Stimulated activated CD8-positive, alpha-beta memory T cell treated with anti-CD3 and anti-CD28 coated beads, Interleukin-2, amount 100 ng/mL, for 48 hours (primary cell): ENCODE measurements around the gene KRT80.

Source experiments
- DNase-seq, 2 donors: peaks; one replicate each; pipeline ENCODE4 v3.0.0-alpha.2; 2020; ENCODE audit warnings: low read depth in 2 of 2

KRT80 gene

GRCh38 chr12:52155048-52155868 is 36.6 kb downstream of the KRT80 start:
- no peak for DNase-seq

DNA sequence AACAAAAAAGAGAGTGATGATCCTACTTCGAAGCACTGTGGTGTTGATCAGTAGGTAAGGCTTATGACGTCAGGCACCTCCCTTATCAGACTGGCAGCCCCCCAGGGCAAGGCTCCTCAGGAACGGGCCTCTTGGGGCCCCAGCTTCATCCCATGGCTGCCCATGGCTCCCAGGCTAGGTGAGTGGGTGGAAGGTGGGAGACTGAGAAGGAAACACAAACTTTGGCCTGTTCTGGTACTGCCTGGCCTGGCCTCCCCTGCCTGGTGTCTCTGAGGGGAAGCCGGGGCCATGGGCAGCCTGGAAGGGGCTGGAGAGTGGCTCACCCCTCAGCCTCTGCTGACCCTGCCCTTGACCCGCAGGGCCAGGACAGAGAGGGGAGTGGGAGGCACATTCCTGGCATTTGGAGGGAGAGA is 38.9 kb downstream of the KRT80 start:
- DNase-seq = no peak

GRCh38 chr12:52151837-52152783 is 39.7 kb downstream of the KRT80 start:
- DNase-seq = peak; percentile 38 to 44

DNA sequence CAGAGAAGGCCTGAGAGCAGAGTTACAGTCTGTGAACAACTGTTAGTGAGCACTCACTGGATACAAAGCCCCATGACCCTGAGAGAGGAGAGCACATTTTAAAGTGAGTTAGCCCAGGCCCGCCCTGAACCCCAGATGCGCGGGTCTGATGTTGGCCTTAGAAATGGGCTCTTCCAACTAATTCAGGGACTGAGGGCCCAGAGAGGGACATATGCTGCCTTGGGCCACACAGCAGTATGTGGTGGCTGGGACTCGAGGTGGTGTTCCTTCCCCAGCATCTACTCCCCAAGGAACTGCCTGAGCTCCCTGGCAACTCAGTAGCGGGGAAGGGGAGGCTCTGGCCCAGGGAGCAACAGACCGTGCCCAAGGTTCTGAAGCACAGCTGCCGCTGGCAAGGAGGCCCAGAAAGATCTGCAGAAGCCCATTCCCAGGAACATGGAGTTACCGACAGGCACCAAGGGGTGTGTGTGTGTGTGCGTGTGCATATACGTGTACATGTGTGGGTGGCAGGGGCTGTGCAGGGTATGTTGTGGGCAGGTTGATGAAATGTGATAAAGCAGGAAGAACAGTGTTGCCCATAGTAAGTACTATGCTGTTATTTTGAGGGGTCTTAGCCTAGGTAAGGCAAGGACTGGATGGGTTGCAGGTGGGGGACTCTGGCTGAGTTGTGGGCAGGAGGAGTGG is 40.5 kb downstream of the KRT80 start:
- no peak for DNase-seq

DNA sequence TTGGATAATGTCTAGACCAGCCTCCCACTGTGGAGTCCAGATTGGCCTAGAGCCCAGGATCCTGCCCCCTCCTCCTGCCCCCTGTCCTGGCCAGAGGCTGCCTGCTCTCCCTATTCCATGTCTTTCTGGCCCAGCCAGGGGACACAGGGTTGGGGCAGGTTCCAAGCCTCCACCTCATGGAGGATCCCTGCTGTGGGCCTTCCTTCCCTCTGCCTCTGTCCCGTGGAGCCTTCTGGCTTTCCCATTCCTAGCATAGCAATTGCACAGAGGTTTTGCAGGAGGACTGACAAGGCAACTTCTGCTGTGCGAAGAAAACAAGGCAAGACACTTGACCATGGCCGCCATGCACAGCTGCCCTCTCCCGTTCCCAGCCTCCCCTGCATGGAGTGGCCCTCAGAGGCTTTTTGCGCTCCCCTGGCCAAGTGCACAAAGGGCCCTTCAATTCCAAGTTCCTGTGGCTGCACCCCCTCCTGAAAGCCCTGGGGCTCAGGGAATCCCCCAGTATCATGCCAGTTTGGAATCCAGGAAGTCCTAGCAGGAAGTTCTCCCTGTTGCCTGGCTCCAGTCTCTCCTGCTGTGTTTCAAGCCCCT is 42.1 kb downstream of the KRT80 start:
- no peak for DNase-seq

- DNase-seq = no peak
Measured at GRCh38 chr12:52149182-52149641, 42.6 kb downstream of the KRT80 start.

DNA sequence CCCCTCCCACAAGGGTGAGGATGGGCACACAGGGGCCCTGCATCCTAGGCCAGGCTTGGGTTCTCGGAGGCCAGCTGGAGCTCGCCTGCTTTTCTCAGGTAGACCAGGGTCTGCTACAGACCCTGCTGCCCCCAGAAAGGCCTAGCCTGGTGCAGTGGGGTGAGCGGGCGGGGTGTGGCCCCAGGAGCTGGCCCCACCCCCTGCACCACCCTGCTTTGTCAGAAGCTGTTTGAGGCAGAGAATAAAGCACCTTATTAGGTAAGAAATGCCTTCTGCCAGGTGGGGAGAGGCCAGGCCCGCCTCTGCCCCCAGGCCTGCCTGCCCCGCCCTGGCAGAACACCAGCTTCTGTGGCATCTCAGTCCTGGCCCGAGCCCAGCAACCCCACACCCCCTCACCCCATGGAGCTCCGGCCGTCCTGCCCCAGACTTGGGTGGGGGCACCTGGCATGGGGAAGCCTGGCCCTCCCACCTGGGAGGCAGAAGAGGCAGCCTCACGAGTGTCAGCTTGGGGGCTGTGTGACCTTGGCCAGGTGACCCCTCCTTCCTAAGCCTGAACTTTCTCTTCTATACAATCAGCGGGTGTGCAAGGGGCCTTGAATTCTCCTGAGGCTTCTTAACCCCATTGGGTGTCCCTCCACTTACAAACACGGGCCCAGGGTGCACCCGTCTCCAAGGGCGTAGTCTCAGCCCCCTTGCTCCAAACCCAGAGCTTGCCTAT is 43.2 kb downstream of the KRT80 start:
- no peak for DNase-seq

- DNase-seq = no peak
Measured at GRCh38 chr12:52147964-52148463, 43.8 kb downstream of the KRT80 start.

DNA sequence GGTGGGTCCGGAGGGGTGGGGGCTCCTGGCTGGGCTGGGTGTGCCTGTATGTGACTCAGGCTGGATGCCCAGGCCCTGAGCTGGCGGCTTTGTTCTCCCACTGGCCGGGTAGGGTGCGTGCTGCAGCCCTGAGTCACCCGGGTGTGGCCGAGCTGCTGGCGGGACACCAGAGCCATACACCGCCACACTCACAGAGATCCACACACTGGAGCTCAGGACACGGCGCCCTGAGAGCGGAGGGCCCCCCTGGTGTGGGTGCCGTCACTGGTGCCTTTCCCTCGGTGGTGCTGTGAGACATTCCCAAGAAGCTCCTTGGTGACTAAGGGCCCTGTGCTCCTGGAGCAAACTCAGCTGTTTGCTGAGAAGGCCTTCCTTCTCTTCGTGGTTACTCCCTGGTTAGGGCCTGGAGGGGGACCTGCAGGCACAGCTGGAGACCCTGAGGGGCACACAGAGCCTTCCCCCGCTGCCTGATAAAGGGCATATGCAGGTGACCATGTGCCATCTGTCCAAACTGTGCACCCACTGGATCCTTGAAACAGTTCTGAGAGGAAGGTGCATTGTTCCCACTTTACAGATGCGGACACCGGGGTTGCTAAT is 44.3 kb downstream of the KRT80 start:
- DNase-seq = no peak

GRCh38 chr12:52146822-52147366 is 44.9 kb downstream of the KRT80 start:
- DNase-seq = no peak

GRCh38 chr12:52146089-52146821 is 45.6 kb downstream of the KRT80 start:
- DNase-seq = no peak

GRCh38 chr12:52145228-52146088 is 46.4 kb downstream of the KRT80 start:
- no peak for DNase-seq

DNA sequence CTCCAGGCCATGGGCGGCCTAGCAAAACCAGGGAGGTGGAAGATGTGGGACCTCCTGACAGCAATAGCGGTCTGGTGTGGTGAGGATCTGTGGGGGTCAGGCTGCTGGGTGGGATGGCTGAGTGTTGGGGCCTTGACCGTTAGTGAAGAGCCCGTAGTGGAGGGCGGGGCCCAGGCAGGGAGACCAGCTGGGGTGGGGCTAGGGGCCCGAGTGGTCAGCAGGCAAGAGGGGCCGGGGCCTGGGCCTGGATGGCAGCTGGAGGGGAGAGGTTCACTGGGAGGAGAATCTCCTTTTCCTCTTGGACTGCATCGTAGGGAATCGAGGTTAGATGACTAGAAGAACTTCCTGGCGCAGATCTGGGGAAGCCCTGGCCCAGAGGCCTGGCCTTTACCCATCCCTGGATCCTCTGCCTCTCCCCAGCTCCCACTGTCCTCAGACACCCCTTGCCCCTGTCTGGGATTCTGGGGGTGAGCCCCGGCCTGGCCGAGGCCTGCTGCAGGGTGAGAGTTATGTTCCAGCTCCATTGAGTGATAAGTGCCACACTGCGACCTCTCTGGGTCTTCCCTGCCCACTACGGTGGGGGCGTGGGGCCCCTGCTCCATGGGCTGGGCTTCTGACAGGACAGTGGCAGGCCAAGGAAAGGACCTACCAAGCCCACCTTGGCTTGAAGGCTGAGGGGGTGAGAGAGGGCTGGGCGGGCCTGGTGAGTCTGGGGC is 47.1 kb downstream of the KRT80 start:
- DNase-seq = no peak

DNA sequence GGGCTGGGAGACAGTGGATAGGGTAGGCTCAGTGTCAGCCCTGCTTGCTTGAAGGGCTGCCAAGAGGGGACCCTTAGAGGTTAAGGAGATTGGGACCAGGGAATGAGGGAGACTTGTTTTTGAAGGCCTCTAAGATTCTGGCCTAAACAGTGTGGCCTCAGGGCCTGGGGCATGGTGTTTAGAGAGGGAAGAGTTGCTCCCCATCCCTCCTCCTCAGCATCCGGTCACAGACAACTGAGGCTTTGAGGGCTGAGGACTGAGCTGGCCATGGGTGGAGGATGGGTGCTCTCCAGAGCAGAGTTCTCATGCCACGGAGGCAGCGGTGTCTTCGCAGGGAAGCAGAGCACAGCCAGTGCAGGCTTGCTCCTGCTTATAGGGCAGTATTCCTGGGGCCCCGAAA is 49.4 kb downstream of the KRT80 start:
- no peak for DNase-seq

DNA sequence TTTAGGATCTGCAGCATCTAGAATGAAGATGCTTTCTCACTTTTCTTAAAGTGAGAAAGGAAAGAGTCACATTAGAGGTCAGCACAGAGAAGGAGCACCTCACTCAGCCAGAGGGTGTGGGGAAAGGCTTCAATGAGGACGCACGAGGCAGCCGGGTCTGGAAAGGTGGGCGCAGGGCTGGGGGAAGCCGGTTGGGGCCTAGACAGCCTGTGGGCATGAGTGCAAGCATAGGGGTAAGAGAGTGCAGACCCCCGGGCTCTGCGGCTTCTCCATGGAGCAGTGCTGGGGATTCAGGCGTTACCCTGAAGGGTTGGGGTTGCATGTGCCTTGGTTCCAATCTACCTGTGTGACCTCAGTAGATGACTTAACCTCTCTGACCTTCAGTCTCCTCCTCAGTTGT is 49.9 kb downstream of the KRT80 start:
- no peak for DNase-seq

GRCh38 chr12:52141306-52141705 is 50.5 kb downstream of the KRT80 start:
- no peak for DNase-seq

DNA sequence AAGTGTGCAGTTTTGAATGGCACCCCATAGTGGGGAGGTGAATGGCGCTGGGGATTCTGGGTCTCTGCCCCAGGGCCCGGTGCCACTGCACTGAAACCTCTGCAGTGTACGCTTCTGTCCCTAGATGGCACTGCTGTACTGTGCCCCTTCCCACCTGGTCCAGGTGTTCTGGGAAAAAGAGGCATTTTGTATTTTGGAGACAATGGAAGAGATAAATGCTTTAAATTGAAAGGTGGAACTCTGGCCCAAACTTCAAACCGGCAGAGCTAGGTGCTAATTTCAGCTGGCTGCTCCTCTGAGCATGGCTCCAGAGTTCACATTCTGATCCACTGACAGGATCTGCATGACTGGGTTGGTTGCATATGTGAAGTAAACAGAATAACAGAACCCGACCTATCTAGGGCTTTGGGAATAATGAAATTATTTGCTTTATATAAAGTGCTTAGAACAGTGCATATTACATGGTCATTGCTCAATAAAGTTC is 52.2 kb downstream of the KRT80 start:
- peak in 1 of 2 donors; percentile 16 for DNase-seq

DNA sequence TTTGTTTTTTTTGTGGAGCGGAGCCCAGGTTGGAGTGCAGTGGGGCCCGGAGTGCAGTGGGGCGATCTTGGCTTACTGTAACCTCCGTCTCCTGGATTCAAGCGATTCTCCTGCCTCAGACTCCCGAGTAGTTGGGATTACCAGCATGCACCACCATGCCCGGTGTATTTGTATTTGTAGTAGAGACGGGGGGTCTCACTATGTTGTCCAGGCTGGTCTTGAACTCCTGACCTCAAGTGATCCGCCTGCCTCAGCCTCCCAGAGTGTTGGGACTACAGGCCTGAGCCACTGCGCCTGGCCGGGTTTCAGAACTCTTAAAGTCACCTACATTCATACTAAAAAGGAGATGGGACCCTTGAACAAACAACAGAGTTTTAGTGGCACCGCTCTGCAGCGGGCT is 52.7 kb downstream of the KRT80 start:
- no peak for DNase-seq
